Measurements from ENCODE around the gene NLE1.
"Not testable (repeated sequence)": the region's sequence is repeated elsewhere in the genome, so short reads cannot be mapped to it uniquely, and the experiment has no call there.

NLE1 gene

DNA sequence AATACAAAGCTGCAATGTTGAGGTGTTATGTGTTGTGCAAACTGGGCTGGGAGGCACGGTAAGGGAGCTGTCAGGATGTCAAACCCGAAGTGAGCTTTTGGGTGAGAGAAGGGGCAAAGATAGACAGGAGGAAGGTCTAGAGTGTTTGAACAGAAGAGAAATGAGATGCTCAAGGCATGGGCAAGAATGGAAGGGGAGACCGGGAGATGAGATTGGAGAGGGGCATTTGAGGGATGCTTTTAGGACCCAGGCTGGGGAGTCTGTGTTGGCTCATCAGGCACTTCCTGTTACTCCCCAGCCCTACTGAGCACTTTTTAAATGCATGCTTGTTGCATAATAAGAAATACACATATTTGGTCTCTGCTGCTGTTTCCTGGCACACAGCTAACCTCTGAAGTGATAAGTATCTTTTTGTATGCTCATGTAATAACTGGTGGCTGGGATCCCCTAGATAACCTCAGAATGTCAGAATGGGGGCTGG, 19.2 kb upstream of the NLE1 start:
- DNase-seq = no peak

DNA sequence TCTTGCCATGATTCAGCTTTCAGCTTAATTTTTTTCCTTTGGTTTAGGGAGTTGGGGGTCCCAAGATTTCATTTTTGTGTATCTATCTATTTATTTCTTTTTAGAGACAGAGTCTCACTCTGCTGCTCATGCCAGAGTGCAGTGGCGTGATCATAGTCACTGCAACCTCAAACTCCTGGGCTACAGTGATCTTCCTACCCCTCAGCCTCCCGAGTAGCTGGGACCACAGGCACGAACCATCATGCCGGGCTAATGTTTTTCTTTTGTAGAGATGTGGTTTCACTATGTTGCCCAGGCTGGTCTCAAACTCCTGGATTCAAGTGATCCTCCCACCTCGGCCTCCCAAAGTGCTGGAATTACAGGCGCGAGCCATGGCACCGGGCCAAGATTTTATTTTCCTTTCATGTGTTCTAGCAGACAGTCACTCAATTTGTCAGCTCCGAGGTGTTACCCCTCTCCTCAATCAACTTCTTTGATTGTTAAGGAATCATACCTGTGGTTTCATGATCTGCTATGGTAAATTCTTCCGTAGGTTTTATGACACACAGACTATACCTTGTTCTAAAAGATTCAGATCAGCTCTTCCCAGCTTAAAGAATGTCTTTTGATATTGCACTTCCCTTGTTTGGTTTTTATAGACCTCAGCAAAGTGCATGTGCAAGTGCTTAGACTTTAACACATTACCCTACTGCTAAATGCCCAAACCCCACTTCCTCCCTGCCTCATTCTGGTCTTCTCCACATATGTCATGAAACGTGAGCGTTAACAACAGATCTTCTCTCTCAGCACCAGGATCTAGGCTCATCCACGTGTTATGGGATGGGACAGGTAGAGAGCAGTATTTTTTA, 18.5 kb upstream of the NLE1 start:
- no peak for DNase-seq

DNA sequence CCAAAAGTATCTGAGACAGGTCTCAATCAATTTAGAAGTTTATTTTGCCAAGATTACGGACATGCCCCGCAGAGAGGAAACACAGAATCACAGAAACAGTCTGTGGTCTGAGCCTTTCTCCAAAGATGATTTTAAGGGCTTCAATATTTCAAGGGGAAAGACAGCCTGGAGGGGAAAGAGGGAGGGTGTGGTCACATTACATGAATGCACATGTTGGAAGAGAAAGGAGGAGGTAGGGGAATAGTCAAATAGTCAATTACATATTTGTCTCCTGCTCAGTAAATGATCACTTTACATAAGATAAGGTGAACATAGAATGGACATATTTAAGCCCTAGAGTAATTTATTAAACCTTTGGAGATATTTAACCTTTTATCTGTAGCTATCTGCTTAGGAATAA, 17.8 kb upstream of the NLE1 start:
- no peak for DNase-seq

GRCh38 chr17:35155246-35155645, 13.1 kb upstream of the NLE1 start:
- DNase-seq = no peak

DNA sequence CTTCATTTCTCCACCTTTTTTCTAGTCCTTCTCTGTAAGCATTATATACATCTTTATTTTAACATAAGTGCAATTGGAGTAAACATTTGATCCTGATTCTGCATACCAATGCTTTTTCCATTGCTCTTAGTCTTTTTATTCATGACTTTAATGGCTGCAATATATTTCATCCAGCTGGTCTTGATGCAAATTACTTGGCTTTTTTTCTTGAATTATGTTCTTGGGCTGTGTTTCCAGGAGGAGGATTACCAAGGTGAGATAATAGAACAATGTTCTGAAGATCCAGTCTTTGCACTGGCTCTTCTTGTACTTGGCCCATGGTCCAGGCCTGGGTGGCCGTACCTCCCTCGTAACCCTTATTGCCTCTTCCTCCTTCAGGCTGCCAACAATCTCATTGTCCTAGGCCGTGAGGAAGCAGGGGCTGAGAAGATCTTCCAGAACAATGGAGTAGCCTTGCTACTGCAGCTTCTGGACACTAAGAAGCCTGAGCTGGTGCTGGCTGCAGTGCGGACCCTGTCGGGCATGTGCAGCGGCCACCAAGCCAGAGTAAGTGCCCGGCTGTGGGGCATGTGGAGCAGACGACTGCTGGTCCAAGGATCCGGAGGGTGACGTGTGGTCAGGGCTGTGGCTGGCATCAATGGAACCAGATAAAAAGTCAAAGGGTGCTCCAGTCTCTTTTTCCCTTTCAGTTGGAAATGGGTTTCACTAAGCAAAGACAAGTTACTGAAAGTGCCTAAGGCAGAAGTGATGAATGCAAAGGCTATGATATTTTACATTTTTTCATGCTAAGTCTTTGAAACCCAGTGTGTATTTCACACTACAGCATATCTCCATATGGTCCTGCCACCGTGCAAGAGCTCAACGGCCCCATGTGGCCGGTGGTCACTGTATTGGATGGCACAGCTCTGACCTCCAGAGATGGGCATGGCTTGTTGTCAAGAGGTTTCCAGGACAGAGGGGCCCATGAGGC, 12.4 kb upstream of the NLE1 start:
- DNase-seq = no peak

DNA sequence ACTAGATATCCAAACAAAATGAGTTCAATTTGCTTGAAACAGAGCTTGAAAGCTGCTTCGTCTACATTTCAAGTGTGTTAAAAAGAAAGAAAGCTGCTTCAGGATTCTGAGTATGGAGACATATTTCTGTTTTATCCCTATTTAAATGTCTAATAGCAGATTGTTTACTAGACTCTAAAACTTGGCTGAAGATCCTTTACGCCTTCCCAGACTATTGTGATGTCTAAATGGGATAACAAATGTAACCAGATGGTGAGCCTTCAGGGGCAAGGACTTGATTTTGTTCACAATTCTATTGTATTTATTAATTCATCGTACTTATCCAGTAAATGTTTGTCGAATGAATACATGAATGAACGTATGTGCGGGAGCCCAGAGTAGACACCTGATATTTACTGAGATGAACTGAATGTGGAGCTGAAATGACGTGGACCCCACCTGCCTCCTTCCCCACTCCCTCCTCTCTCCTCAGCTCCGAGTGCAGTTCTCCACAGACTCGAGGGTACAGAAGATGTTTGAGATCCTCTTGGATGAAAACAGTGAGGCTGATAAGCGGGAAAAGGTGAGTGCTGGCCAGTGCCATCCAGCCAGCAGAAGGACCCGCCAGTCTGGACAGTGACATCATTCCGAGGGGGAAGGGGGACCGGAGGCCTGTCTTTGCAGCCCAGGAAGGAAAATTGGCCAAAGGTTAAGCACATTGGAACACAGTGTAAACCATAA, 10.5 kb upstream of the NLE1 start:
- DNase-seq = no peak

GRCh38 chr17:35151080-35151479, 9.0 kb upstream of the NLE1 start:
- DNase-seq = not testable (repeated sequence)

DNA sequence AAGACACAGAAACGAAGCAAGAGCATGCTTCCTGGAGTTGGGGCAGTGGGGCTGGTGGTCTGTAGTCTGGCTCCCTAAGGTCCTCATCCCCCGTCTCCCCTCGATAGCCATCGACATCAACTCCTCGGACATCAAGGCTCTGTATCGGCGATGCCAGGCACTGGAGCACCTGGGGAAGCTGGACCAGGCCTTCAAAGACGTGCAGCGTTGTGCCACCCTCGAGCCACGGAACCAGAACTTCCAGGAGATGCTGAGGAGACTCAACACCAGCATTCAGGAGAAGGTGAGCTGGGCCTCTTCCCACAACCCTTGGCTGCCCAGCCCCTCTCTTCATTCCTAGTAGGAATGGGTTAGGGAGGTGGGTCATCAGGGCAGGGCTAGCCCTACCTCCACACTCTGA, 7.8 kb upstream of the NLE1 start:
- no peak for DNase-seq

DNA sequence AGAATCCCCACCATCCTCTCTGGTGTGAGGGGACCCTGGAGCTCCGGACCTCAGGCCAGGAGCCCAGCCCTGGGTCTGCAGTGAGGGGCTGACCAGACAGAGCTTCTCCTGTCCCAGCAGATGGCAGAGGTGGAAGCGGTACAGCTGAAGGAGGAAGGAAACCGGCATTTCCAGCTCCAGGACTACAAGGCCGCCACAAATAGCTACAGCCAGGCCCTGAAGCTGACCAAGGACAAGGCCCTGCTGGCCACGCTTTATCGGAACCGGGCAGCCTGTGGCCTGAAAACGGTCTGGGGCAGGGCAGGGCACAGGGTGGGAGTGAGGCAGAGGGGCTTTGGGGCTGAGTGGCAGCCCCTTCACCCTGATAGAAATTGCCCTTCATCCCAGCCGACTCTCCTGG, 6.0 kb upstream of the NLE1 start:
- DNase-seq = no peak

DNA sequence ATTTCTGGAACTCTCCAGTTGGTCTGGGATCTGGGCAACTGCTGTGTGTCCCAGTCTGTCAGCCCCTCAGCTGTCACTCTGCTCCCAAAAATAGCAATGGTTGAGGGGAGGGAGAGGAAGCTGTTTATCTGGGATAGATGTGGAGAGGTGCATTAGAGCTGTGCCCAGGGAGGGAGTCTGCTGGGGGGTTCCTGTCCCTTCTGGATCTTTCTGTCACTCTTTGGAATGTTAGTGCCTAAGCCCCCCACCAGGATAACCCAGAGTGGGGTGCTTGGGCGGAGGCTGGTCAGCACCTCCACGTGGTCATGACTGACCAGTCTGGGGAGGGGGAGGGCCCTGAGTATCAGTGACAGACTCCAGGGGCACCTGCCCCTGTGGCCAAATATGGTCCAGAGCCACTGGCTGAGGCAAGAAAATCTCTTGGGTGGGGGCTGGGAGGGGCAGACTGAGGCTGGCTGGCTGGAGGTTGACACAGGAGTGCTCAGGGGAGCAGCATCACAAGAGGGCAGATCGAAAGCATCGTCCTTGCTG, 5.3 kb upstream of the NLE1 start, which contains the start of gene UNC45B:
Gene UNC45B (plus strand): TSS at position 443 of the 531 bp plus-strand sequence. CDS start 447 bp downstream, outside the sequence.
- no peak for DNase-seq

DNA sequence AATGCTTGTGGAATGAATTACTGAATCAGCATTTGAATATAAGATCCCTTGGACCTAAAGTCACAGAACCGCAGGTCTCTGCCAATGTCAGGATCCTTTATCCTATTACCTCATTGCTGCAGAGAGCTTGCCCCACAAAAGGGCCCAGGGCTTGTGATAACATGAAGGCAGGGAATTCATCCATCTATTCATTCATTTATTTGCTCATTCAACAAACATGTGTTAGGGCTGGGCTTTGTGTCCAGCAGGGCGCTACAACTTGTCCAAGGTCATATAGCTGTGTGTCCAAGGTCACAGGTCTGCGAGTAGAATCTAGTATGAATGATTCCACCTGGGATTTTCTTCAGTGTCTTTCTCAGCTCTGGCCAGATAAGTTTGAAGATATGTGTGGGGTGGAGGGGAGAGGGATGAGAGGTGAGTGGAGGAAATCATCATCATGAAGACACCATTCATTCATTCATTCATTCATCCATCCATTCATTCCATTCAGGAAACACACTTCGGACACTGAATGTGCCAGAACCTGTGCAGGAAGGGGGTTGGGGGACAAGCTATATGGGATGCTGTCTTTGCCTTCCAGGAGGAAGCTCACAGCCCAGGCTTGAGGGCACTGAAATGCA, 4.2 kb upstream of the NLE1 start:
- DNase-seq = no peak

DNA sequence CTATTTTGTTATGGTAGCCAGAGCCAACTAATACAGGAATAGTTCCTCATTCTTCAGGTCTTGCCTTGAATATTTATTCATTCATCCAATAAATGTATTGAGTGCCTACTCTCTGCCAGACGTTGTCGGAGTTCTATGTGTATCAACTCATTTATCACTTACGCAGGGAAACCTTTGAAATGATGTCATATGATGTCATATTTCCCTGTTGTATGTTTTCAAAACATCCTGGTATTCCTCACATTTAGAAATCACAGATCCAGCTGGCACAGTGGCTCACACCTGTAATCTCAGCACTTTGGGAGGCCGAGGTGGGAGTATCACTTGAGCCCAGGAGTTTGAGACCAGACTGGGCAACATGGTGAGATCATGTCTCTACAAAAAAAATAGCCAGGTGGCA, 2.7 kb upstream of the NLE1 start:
- no peak for DNase-seq

DNA sequence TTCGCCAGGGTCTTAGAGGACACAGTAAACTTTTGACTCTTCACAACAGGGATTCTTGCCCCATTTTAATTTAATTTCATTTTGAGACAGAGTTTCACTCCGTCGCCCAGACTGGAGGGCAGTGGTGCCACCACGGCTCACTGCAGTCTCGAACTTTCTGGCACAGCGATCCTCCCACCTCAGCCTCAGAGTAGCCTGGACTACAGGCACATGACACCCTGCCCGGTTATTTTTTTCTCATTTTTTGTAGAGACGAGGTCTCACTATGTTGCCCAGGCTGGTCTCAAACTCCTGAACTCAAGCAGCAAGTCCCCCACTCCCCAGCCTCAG, 329 bp upstream of the NLE1 start:
- DNase-seq = no peak

DNA sequence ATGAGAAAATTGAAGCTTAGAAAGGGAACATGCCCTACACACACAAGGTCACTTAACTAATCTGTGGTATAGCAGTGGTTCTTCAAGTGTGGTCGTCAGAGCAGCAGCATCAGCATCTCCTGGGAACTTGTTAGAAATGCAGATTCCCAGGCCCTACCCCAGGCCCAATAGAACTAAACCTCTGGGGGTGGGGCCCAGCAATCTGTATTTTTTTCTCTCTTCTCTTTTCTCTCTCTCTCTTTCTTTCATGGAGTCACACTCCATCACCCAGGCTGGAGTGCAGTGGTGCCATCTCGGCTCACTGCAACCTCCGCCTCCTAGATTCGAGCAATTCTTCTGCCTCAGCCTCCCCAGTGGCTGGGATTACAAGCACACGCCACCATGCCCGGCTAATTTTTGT, 3.9 kb downstream of the NLE1 start:
- DNase-seq = no peak

- no peak for DNase-seq
Measured at GRCh38 chr17:35135322-35135721, 6.8 kb downstream of the NLE1 start.

GRCh38 chr17:35132816-35133550, 9.1 kb downstream of the NLE1 start:
- no peak for DNase-seq

DNA sequence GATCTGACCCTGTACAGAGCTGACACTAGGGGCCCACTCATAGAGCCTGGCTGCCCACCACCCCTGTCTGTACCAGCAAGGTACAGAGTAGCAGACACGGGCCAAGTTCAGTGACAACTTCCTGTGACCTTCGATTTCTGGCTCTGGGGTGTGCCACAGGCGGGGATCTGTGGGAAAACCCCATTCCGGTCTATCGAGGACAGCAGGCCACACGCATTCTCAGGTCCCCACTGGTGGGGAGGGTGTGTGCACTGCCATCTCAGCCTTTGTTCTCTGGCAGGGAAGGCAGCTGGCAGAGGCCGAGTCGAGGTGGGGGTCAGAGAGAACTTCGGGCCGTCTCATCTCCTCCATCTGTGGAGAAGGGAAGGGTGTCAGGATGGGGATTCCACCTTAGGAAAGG, 10.0 kb downstream of the NLE1 start:
- DNase-seq = no peak

- DNase-seq = no peak
Measured at GRCh38 chr17:35130392-35130791, 11.7 kb downstream of the NLE1 start.

GRCh38 chr17:35129973-35130351, 12.1 kb downstream of the NLE1 start:
- no peak for DNase-seq

DNA sequence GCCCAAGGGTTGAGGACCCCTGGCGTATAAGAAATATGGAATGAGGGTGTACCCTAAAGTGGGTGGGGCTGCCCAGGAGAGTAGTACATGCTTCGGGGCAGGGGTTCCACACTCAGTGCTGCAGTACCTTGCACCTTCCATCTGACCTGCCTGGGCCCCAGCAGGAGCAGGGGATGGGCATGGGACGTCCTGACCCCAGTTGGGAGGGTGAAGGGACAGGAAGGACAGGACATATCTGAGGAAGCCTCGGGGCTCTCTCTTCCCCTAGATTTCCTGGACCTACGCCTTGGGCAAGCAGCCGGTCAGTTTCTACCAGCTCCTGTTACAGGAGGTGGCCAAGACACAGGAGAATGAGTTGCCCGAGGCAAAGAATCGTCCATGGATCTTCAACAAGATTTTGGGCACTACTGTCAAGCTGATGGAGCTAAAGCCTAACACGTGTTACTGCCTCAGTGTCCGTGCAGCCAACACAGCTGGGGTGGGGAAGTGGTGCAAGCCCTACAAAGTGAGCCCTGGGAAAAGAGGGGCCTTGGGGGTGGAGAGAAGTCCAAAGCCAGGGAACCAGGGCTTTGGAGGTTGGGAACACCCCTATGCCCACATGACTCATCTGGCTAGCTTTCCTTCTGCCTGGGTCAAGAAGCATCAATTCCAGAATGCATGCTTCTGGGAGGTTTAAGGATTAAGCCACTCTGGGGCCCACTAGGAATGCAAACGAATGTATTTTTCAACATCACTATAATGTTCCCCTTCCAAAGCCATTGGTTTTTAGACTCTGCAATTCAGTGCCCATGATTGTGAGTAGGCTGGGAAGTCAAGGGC, 12.7 kb downstream of the NLE1 start:
- no peak for DNase-seq

All from suppressor macrophage treated with lipopolysaccharide for 1 hour (primary cell).